Stimulated activated CD8-positive, alpha-beta memory T cell treated with anti-CD3 and anti-CD28 coated beads, Interleukin-12 subunit alpha, Interleukin-12 subunit beta, amount 100 ng/mL, for 24 hours (primary cell): ENCODE data around the gene PAPPA2.
"Not testable (repeated sequence)": the region's sequence is repeated elsewhere in the genome, so short reads cannot be mapped to it uniquely, and the experiment has no call there.

ENCODE experiments used
- DNase-seq: peaks from one replicate; pipeline ENCODE4 v3.0.0-alpha.2; 2020; ENCODE audit errors: extremely low read depth

PAPPA2 gene

DNA sequence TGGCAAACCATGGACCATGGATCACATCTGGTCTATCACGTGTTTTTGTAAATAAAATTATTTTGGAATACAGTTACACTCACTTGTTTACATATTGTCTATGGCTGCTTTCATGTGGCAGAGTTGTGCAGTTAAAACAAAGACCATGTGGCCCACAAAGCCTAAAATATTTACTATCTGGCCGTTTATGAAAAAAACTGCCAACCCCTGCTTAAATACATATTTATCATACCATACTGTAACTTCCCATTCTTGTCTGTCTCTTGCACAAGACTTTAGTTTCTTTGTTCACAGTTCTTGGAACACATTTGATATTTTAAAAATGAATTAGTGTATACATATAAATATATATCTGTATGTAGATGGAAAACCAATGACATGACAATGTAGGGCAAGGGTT is 141.5 kb downstream of the PAPPA2 start:
- DNase-seq: no peak

DNA sequence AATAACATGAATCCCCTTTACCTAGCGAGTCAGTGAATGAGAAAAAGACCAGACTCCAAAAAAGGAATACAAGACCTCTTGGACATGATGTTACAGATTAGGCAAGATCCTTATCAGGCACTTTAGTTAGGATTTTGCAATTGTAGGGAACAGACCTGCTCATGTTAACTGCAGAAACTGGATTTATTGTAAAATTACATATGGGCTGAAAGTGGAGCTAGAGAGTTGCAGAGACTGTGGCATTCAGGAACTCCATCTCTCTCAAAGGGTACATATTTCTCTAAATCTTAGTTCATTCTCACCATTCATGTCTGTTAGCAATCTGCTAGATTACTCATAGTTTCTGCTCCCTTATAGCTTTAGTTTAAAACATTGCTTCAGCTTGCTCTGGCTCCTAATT is 142.2 kb downstream of the PAPPA2 start:
- no peak for DNase-seq

GRCh38 chr1:176609556-176610408 is 146.8 kb downstream of the PAPPA2 start:
- no peak for DNase-seq

GRCh38 chr1:176612791-176613190 is 149.8 kb downstream of the PAPPA2 start:
- DNase-seq: no peak

DNA sequence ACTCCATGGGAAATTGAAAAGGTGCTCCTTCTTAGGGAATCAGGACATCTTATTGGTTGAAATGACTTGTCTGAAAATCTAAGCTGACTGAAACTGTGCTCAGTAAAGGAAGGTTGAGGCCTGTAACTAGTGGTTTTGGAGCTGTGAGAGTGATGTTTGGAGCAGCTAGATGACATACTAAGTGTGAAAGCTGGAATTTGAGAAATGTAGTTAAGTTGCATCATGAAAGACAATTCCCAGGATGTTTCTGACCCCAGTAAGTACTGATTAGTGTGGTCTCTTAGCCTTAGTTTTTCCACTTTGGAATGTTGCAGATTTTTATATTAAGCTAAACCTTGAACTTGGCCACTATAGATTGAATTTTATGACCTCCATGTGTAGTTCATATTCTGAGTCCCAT is 154.9 kb downstream of the PAPPA2 start:
- DNase-seq: no peak

DNA sequence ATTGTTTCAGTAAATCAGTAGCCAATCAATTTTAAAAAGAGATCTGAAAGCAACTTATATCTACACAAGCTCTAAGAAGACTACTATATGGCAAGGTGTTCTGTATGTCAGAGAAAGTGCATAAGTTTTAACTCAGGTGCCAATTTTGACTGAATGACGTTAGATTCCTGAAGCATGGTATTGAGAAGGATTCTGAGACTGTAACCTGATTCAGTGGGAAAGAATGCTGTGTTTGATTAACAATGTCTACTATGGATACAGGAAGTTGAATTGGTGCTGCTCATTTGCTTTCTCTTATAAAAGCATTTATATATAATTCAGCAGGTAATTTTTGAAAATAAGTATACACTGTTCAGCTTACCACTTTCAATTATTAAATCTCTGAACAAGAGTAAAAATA is 156.3 kb downstream of the PAPPA2 start:
- no peak for DNase-seq

DNA sequence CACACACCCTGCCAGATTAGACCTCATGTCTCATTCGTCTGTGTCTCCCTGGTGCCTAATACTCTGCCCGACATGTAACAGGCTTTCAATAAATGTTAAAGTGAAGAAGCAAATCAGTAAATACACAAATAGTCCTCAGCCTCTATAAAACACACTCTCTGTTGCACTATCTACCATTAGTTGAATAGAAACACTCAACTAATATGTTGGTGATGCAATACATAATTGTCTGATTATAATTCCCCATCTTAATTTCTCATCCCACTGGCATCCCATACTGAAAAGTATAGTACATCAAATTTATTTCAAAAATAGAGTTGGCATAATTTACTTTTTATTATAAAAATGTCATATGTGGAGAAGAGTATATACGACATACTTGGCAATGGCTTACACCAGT is 162.4 kb downstream of the PAPPA2 start:
- DNase-seq: no peak

DNA sequence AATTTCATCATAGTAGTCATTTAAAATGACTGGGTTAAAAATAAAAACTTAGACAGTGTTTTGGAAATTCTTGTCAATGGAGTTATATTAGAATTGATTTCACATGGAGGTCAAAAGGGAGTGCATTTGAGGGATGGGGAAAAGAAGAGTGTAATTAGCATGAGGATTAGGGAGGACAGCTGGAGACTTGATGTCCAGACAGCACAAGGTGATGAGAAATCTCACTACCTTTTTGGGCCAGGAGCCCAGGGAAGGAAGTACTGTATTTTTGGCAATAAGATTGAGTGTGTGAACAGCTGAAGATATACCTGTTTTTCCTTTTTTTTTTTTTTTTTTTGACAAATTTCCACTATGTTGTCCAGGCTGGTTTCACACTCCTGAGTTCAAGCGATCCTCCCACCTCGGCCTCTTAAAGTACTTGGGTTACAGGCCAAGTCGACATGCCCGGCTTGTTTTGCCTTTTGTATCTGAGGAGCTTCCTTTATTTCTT is 163.6 kb downstream of the PAPPA2 start:
- no peak for DNase-seq

- no peak for DNase-seq
Measured at GRCh38 chr1:176628775-176629174, 165.8 kb downstream of the PAPPA2 start.

DNA sequence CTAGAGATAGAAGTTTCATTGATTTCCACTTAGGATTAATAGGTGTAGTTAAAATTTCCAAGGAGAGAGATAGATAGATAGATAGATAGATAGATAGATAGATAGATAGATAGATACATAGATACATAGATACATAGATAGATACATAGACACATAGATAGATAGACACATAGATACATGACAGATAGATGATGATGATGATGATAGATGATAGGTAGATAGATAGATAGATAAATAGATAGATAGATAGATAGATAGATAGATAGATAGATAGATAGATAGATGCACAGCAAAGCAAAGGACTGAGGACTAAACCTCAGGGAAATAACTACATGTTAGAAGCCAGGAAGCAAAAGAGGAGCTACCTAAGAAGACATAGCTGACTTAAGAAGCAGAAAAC is 171.8 kb downstream of the PAPPA2 start:
- not testable (repeated sequence) for DNase-seq

- DNase-seq: no peak
Measured at GRCh38 chr1:176638713-176639526, 175.9 kb downstream of the PAPPA2 start.

GRCh38 chr1:176643536-176643935 is 180.6 kb downstream of the PAPPA2 start:
- no peak for DNase-seq

- DNase-seq: no peak
Measured at GRCh38 chr1:176648556-176648955, 185.6 kb downstream of the PAPPA2 start.

DNA sequence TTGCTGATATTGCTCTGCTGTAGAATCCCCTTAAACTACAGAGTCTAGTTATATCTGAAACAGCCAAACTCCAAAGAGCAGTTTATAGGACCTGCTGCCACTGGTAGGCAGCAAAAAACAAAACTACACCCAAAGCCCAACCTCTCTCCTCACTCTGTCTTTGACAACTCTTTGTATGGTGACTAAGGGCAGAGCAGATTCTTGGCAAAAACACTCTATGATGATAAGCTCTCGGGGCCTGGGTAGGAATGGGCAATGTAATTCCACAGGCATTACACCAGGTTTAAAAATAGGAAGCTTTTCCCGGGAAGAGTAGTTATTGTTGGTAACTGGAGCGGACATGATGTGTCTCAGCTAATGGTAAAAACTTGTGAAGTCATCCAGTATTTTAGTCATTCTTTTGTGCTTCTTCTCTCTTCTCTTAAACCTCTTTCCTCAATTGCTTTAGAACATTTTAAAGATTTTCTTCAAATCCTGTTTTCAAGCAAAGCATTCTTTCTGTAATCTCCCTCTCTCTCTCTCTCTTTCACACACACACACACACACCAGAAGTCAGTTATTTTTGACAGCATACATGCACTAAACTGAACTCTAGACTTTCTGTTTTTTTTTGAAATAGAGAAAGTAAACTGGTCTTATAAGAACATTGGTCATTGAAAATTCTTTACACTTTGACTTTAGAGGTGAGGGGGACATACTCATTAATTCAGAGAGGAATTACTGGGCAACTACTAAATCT is 193.5 kb downstream of the PAPPA2 start:
- no peak for DNase-seq

DNA sequence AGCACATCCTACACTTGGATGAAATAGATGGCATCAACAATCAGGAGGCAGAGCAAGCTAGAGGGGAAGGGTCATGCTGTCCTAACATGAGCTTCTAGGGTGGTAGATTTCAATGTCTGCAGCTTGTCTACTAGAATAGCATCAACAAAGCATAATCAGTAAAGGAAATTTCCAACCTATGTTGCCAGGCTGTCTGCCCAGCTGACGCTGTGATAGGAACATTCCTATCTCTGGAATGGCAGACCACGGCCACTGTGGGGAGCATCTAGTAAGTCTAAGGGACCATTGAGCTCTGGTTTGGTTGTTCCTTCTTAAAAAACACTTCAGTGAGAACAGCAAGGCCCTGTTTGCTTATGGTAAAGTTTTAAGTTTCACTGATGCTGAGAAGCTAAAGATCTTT is 206.8 kb downstream of the PAPPA2 start:
- no peak for DNase-seq

DNA sequence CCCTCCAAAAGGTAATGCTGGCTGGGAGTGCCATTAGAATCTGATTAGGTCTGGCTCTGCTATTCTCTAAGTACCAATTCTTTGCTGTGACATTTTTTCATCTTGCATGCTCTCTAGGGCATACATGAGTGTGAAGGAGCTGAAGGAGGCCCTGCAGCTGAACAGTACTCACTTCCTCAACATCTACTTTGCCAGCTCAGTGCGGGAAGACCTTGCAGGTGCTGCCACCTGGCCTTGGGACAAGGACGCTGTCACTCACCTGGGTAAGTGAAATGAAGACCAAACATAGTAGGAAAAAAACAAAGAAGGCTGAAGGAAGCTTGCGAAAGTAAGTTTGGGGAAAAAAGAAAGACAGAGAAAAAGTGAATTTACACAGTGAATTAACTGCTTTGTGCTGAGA is 207.9 kb downstream of the PAPPA2 start:
- DNase-seq: no peak

GRCh38 chr1:176682830-176683535 is 220.0 kb downstream of the PAPPA2 start:
- DNase-seq: no peak

GRCh38 chr1:176691251-176692228 is 228.6 kb downstream of the PAPPA2 start:
- no peak for DNase-seq

DNA sequence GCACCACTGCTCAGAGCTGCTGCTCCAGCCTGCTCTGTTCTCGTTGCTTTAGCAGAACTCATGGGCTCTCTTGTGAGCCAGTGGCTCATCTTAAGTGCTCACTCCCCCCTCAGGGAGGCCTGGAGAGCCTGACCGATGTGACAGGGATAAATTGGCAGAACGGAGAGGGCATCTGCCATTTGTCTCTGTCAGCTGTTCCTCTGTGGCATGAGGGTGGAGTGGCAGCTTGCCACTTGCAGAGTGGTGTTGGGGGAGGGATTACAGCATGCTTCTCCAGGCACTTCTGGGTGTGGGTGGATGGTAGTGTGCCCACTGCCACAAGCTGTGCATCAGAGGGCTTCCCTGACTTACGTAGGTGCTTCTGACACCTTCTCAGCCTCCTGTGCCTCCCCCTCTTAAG is 229.5 kb downstream of the PAPPA2 start:
- no peak for DNase-seq

DNA sequence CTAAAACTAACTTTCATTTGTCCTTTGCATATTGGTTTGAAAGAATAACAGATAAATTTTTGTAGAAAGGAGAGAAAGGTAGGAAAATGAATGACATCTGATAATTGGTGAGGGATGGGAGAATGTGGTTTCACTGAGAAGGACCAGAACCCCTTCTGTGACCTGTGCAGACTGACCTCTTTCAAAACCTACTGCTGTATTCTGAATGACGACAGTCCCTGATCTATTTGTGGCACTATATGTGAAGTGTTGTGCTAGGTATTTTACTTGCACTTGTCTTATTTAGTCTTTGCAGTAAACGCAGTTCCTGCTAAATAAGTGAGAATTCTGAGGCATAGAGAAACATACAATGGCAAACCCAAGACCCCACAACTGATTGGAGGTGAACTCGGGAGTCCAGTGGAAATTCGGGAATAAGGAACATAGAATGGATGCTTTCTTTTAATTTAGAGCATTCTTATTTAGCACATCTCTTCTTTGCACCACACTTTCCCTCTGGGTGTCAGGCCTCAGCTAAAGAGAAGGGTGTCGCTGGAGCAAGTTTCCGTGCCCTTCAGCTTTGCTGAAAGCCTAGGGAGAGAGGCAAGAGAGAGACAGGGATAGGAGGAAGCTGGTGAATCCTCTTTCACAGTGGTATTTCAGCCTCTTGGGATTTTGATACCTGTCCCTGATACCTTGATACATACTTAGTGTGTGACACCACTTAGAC is 230.2 kb downstream of the PAPPA2 start:
- DNase-seq: no peak
